ENCODE results near the gene FER1L5. TPM values are rescaled to one million over a fixed set of nuclear protein-coding genes. Genes with fewer than 3 reads are reported as not detected.
A peak's percentile ranks its signal among the peaks of the same experiment; 100 is the strongest.

Gene FER1L5
- total and polyA plus RNA-seq, 2 experiments from 2014 or later: 0.18 to 0.76 TPM

DNA sequence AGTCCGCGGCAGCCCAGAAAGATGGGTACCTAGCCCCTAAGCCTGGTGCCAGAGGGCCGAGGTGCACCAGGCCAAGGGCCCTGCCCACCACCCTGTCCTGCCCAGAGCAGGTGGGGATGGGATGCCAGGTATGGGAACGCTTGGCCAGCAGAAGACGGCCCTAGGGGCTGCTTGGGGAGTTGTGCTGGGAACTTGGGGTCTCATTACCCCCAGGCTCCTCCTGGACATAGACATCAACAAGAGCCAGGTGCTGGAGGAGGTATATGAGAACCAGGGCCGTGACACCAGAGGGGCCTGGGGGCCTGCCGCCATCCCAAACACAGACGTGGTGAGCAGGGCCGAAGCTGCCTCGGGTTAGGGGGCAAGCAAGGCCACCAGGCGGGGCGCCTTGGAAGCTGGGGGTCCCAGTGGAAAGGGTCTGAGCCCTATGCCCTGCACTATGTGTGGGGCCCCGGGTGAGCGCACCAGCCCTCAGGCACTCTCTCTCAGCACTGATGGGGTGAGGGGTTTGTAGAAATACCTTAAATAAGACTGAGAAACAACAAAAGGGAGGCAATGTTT is 46.9 kb downstream of the FER1L5 start:
- Histone ChIP-seq H4K20me1 (replicated peaks; ENCODE audit: insufficient read depth) (no peaks in the 10 kb centered on the region), H3K9me2 (ENCODE audit: insufficient read depth) (no peaks in the 10 kb centered on the region), H3K4me3 (no peak overlapping the region), H3F3A (replicated peaks; ENCODE audit: low read depth) (no peaks in the 10 kb centered on the region), H3K27ac (ENCODE audit: low read depth) (no peak overlapping the region), H3K79me2 (replicated peaks; ENCODE audit: insufficient read depth) (no peaks in the 10 kb centered on the region), H2AFZ (no peak overlapping the region), H3K4me2 (no peak overlapping the region), H3K4me1 (ENCODE audit: insufficient read depth) (no peaks in the 10 kb centered on the region), H3K36me3 (ENCODE audit: insufficient read depth) (no peaks in the 10 kb centered on the region), H3K27me3 (ENCODE audit: insufficient read depth) (no peaks in the 10 kb centered on the region)
- no peak for DNase-seq (ENCODE audit: low spot score)
- no peaks in the 10 kb centered on the region for H3K36me3 Mint-ChIP-seq (ENCODE audit: low read depth)
- TF ChIP-seq STAT1 (IDR thresholded peaks at IDR 0.05; ENCODE audit: unreplicated experiment): no peak
- no peak for TF ChIP-seq ZNF462 (CRISPR knock-in tag; IDR thresholded peaks at IDR 0.05)
- no peaks in the 10 kb centered on the region for H3K9me3 Mint-ChIP-seq
- H3K27me3 Mint-ChIP-seq (ENCODE audit: insufficient read depth, low read depth, poor library complexity): peaks cover 10% of the 10 kb centered on the region
- H3K4me1 Mint-ChIP-seq: peaks cover 5% of the 10 kb centered on the region; the same call in 1 of the 3 replicates
- ATAC-seq: no peak
- H3K4me3 Mint-ChIP-seq: no peak overlapping the region
- H3K27ac Mint-ChIP-seq: no peak overlapping the region

DNA sequence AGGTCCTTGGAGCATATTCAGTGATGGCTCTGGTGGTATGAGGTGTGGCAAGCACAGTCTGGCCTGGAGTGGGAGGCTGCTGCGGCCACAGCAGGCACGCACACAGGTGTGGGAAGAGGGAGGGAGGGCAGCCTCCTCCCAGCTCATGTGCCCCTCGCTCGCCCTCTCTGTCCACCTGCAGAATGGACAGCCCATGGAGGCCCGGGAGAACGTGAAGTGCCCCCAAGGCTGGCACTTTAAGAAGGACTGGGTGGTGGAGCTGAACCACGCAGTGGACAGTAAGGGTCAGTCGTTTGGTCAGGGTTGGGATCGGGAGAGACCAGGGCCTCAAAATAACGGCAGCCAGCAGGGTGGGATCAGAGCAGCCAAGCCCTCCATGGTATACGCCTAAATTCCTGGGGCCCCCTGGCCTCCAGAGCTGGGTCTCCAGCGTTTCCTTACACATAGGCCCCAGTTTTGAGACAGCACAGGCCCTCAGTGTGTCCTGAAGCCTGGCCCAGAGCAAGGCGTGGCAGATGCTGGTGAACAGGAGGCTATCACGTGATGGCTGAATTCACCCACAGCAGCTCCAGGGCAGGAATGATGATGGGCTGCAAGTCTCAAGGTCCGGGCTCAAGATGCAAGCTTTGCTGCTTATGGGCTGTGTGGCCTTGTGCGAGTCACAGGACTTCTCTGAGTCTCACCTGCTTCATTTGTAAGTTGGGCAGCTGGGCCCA is 47.9 kb downstream of the FER1L5 start:
- ATAC-seq: no peak
- Histone ChIP-seq H3K4me3 (no peak overlapping the region), H3K79me2 (replicated peaks; ENCODE audit: insufficient read depth) (no peaks in the 10 kb centered on the region), H4K20me1 (replicated peaks; ENCODE audit: insufficient read depth) (no peaks in the 10 kb centered on the region), H3F3A (replicated peaks; ENCODE audit: low read depth) (no peaks in the 10 kb centered on the region), H3K4me2 (no peak overlapping the region), H2AFZ (no peak overlapping the region), H3K36me3 (ENCODE audit: insufficient read depth) (no peaks in the 10 kb centered on the region), H3K27ac (ENCODE audit: low read depth) (no peak overlapping the region), H3K4me1 (ENCODE audit: insufficient read depth) (no peaks in the 10 kb centered on the region), H3K27me3 (ENCODE audit: insufficient read depth) (no peaks in the 10 kb centered on the region), H3K9me2 (ENCODE audit: insufficient read depth) (no peaks in the 10 kb centered on the region)
- no peak overlapping the region for H3K27ac Mint-ChIP-seq
- H3K9me3 Mint-ChIP-seq: no peaks in the 10 kb centered on the region
- H3K36me3 Mint-ChIP-seq (ENCODE audit: low read depth): no peaks in the 10 kb centered on the region
- H3K4me1 Mint-ChIP-seq: peaks cover 5% of the 10 kb centered on the region; the same call in 1 of the 3 replicates
- H3K27me3 Mint-ChIP-seq (ENCODE audit: insufficient read depth, low read depth, poor library complexity): peaks cover 10% of the 10 kb centered on the region
- no peak for DNase-seq (ENCODE audit: low spot score)
- H3K4me3 Mint-ChIP-seq: no peak overlapping the region
- TF ChIP-seq EZH2 (IDR thresholded peaks at IDR 0.05; ENCODE audit: low read depth, unreplicated experiment) (no peak), CTCF (conservative IDR thresholded peaks at IDR 0.05; ENCODE audit: low read depth in 2 of 2) (0 out of 4 replicates have a peak, but pooled peaks of 1 of the 2 experiments have one; percentile 14), ZNF331 (CRISPR knock-in tag; IDR thresholded peaks at IDR 0.05; ENCODE audit: low read depth) (no peak)
